Naive thymus-derived CD4-positive, alpha-beta T cell (primary cell): Measurements from ENCODE around the gene RGL4. TPM values are rescaled to one million over a fixed set of nuclear protein-coding genes. Genes with fewer than 3 reads are reported as not detected.
A peak's percentile ranks its signal among the peaks of the same experiment; 100 is the strongest.

Experiments used
- ATAC-seq: fragments of 150-1000 bp; cut with Tn5 transposase; 2 replicates; pipeline ENCODE4 v1.10.0; 2021; ENCODE audit warnings: mild to moderate bottlenecking, moderate library complexity
- CTCF ChIA-PET: fragments of 350-600 bp; sonication (Branson Sonifier 250); formaldehyde crosslinking; loops from one replicate; lab custom pipeline; 2021; ENCODE audit warnings: antibody characterized with exemption; lab: Charles Lee
- POLR2A ChIA-PET: fragments of 350-600 bp; sonication (Branson Sonifier 250); formaldehyde crosslinking; loops from one replicate; lab custom pipeline; 2021; ENCODE audit warnings: antibody characterized with exemption, inconsistent platforms; lab: Charles Lee
- DNase-seq, 9 donors: peaks; one replicate each; pipeline versions ENCODE4 v3.0.0 to v3.0.0-alpha.2; 2020 to 2022; ENCODE audit warnings: mixed read lengths in 1 of 9
- H3K27ac ChIP-seq: one replicate; pipeline ENCODE4 v1.7.0; 2013; ENCODE audit warnings: mild to moderate bottlenecking, low read depth, low read length, moderate library complexity
- H3K27me3 ChIP-seq, 2 donors: one replicate each; pipeline ENCODE4 v1.7.0; 2013; ENCODE audit warnings: low read length in 2 of 2, mild to moderate bottlenecking in 2 of 2, moderate library complexity in 2 of 2; ENCODE audit not compliant: control insufficient read depth in 2 of 2, insufficient read depth in 2 of 2
- H3K36me3 ChIP-seq, 3 experiments: 1 replicate in 2 of 3; 2 replicates in 1 of 3; pipeline ENCODE4 v1.7.0; 2013; ENCODE audit warnings: low read length in 3 of 3, mild to moderate bottlenecking in 3 of 3, moderate library complexity in 1 of 3; ENCODE audit not compliant: insufficient read depth in 3 of 3, control insufficient read depth in 2 of 3
- H3K4me1 ChIP-seq, 2 donors: one replicate each; pipeline ENCODE4 v1.7.0; 2013; ENCODE audit warnings: low read length in 2 of 2, mild to moderate bottlenecking in 2 of 2, moderate library complexity in 1 of 2; ENCODE audit not compliant: control insufficient read depth in 2 of 2, insufficient read depth in 2 of 2
- H3K4me3 ChIP-seq: 2 replicates; pipeline ENCODE4 v1.7.0; 2013; ENCODE audit warnings: mild to moderate bottlenecking, low read length
- H3K9me3 ChIP-seq, 3 experiments: 1 replicate in 2 of 3; 2 replicates in 1 of 3; pipeline ENCODE4 v1.7.0; 2013; ENCODE audit warnings: low read length in 3 of 3; ENCODE audit not compliant: control insufficient read depth in 2 of 3
- H3K27ac Mint-ChIP-seq, 9 donors: one replicate each; pipeline ENCODE4 v1.8.0; 2020 to 2022; ENCODE audit warnings: mixed read lengths in 9 of 9, mild to moderate bottlenecking in 8 of 9, moderate library complexity in 5 of 9, inconsistent platforms in 2 of 9
- H3K27me3 Mint-ChIP-seq, 5 donors: one replicate each; pipeline ENCODE4 v1.8.0; 2021 to 2022; ENCODE audit warnings: mixed read lengths in 5 of 5, mild to moderate bottlenecking in 1 of 5
- H3K36me3 Mint-ChIP-seq, 5 donors: one replicate each; pipeline ENCODE4 v1.8.0; 2020 to 2022; ENCODE audit warnings: mixed read lengths in 5 of 5, mild to moderate bottlenecking in 3 of 5, inconsistent platforms in 1 of 5
- H3K4me1 Mint-ChIP-seq, 7 donors: one replicate each; pipeline ENCODE4 v1.8.0; 2020 to 2022; ENCODE audit warnings: mixed read lengths in 7 of 7, mild to moderate bottlenecking in 3 of 7, inconsistent platforms in 1 of 7
- H3K4me3 Mint-ChIP-seq, 10 donors: one replicate each; pipeline ENCODE4 v1.8.0; 2020 to 2022; ENCODE audit warnings: mild to moderate bottlenecking in 10 of 10, mixed read lengths in 10 of 10, moderate library complexity in 6 of 10, inconsistent platforms in 2 of 10
- H3K9me3 Mint-ChIP-seq, 11 donors: one replicate each; pipeline ENCODE4 v1.8.0; 2020 to 2022; ENCODE audit warnings: mixed read lengths in 11 of 11, mild to moderate bottlenecking in 4 of 11, inconsistent platforms in 1 of 11, moderate library complexity in 1 of 11
- intact Hi-C, 2 donors: fragments of 100-400 bp; cut with micrococcal nuclease; formaldehyde crosslinking; loops; one replicate each; pipeline ENCODE4 v1.15.1; 2023
- polyA plus RNA-seq, 2 donors: library from polyadenylated mRNA; unstranded; fragments of 300-500 nt; fragmentation: Illumina TruSeq; gene quantifications; one replicate each; pipeline ENCODE4 v1.2.3, GENCODE V29; 2021
- total RNA-seq, 6 experiments: library from RNA in 5 of 6; stranded (reverse) in 5 of 6; gene quantifications; 1 replicate in 5 of 6; 2 replicates in 1 of 6; pipeline ENCODE4 v1.2.3 and lab custom pipeline; 2021 to 2026

The RGL4 gene
- total and polyA plus RNA-seq, 7 experiments from 2014 or later = 13.8 to 95.0 (median 23.4) TPM

DNA sequence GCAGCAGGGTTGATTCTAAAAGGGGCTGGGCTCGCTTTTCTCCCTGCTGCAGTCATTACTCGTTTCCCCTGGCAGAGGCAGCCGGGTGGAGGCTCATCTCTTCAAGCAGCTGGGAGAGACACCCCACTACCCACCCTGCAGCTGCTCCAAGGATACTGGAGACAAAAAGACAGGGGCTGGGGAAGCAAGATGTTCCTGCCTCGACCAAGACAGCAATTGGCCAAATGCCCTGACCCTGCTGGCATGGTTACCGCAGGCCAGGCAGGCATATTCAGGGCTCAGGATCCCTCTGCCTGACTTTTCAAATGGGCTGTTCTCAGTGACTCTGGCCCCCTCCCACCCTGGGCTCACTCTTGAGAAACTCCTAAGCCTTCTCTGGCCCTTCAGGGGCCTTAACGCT, 6.8 kb upstream of the RGL4 start:
- Mint-ChIP-seq H3K4me3 (no peak overlapping the region), H3K27ac (no peak overlapping the region), H3K36me3 (peaks cover 0 to 36% (median 13%) of the 10 kb centered on the region in 5 donors), H3K9me3 (peaks cover 0 to 3% (median 0%) of the 10 kb centered on the region in 11 donors), H3K27me3 (no peaks in the 10 kb centered on the region), H3K4me1 (peaks cover 0 to 16% (median 6%) of the 10 kb centered on the region in 7 donors)
- ChIA-PET CTCF (no interaction called here), POLR2A (interaction anchor here (1.4 to 1.5 kb wide), 2 partner anchors 11 to 12 kb away, joined by 3 to 4 read pairs; no protein-coding TSS in a partner anchor)
- Histone ChIP-seq H3K9me3 (no peaks in the 10 kb centered on the region), H3K4me3 (no peak overlapping the region), H3K36me3 (peaks cover 0 to 15% (median 0%) of the 10 kb centered on the region in 3 experiments), H3K27me3 (no peaks in the 10 kb centered on the region), H3K4me1 (no peaks in the 10 kb centered on the region), H3K27ac (no peak overlapping the region)
- intact Hi-C loops = no loop called here
- DNase-seq = no peak
- ATAC-seq = no peak

GRCh38 chr22:23684561-23685031, 6.2 kb upstream of the RGL4 start:
- peaks cover 0 to 3% (median 0%) of the 10 kb centered on the region in 11 donors for H3K9me3 Mint-ChIP-seq
- no peak overlapping the region for H3K4me3 ChIP-seq
- peak overlapping the region in 1 of 9 donors; percentile 36 for H3K27ac Mint-ChIP-seq
- H3K9me3 ChIP-seq = no peaks in the 10 kb centered on the region
- DNase-seq (no peak), ATAC-seq (no peak)
- no peak overlapping the region for H3K4me3 Mint-ChIP-seq
- H3K27me3 Mint-ChIP-seq = no peaks in the 10 kb centered on the region
- peaks cover 0 to 13% (median 6%) of the 10 kb centered on the region in 7 donors for H3K4me1 Mint-ChIP-seq
- H3K36me3 Mint-ChIP-seq = peaks cover 0 to 37% (median 13%) of the 10 kb centered on the region in 5 donors
- no peak overlapping the region for H3K27ac ChIP-seq
- ChIA-PET CTCF (no interaction called here), POLR2A (interaction anchor here (1.4 to 1.5 kb wide), 2 partner anchors 10 to 12 kb away, joined by 3 to 4 read pairs; no protein-coding TSS in a partner anchor)
- no peaks in the 10 kb centered on the region for H3K27me3 ChIP-seq
- peaks cover 0 to 20% (median 0%) of the 10 kb centered on the region in 3 experiments for H3K36me3 ChIP-seq
- intact Hi-C loops = no loop called here
- H3K4me1 ChIP-seq = no peaks in the 10 kb centered on the region

- intact Hi-C loops = no loop called here
- ChIA-PET CTCF (no interaction called here), POLR2A (interaction anchor here (1.4 kb wide), 1 partner anchor 11 kb away, joined by 4 read pairs; no protein-coding TSS in a partner anchor)
- peak overlapping the region in 2 of 9 donors; percentile 32 to 59 for H3K27ac Mint-ChIP-seq
- peaks cover 0 to 36% (median 12%) of the 10 kb centered on the region in 5 donors for H3K36me3 Mint-ChIP-seq
- ATAC-seq = no peak
- Histone ChIP-seq H3K4me1 (no peaks in the 10 kb centered on the region), H3K27ac (no peak overlapping the region), H3K27me3 (no peaks in the 10 kb centered on the region), H3K4me3 (no peak overlapping the region), H3K36me3 (peaks cover 0 to 26% (median 0%) of the 10 kb centered on the region in 3 experiments), H3K9me3 (no peaks in the 10 kb centered on the region)
- peaks cover 0 to 3% (median 0%) of the 10 kb centered on the region in 11 donors for H3K9me3 Mint-ChIP-seq
- H3K4me3 Mint-ChIP-seq = no peak overlapping the region
- H3K4me1 Mint-ChIP-seq = peaks cover 0 to 13% (median 6%) of the 10 kb centered on the region in 7 donors
- H3K27me3 Mint-ChIP-seq = no peaks in the 10 kb centered on the region
- no peak for DNase-seq
Observed at GRCh38 chr22:23685205-23685784, 5.5 kb upstream of the RGL4 start.

DNA sequence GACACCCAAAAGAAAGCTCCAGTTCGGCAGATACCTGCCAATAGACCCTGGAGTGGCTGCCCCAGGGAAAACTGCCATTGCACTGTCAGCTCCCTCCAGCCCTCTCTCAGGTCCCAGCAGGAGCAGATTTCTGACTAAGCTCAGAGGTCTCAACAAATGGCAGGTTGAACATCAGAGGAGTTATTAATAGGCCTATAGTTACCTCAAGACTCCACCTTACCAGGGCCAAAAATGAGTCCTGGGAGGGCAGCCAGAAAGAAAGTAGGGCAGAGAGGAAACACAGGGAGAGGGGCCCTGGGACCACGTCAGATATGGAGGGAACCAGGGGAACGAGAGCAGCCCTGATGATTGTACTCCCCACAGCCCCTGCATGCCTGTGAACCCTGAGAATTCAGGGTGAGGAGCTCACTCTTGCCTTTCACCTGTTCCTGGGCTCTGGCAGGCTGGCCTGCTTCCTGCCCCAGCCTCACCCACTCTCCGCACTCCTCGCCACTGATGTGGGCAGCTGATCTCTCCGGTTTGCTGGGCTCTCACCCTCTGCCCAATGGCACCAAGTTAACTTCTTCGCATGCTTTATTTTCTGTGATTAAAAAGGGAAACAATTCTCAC, 4.3 kb upstream of the RGL4 start:
- Histone ChIP-seq H3K4me1 (no peaks in the 10 kb centered on the region), H3K36me3 (peaks cover 0 to 18% (median 0%) of the 10 kb centered on the region in 3 experiments), H3K4me3 (no peak overlapping the region), H3K9me3 (no peaks in the 10 kb centered on the region), H3K27me3 (no peaks in the 10 kb centered on the region), H3K27ac (no peak overlapping the region)
- DNase-seq = no peak
- H3K27me3 Mint-ChIP-seq = no peaks in the 10 kb centered on the region
- POLR2A ChIA-PET = no interaction called here
- H3K9me3 Mint-ChIP-seq = peaks cover 0 to 3% (median 0%) of the 10 kb centered on the region in 11 donors
- H3K4me1 Mint-ChIP-seq = peaks cover 0 to 18% (median 6%) of the 10 kb centered on the region in 7 donors
- CTCF ChIA-PET = no interaction called here
- H3K27ac Mint-ChIP-seq = peak overlapping the region in 3 of 9 donors; percentile 18 to 70 (median 59)
- no peak overlapping the region for H3K4me3 Mint-ChIP-seq
- ATAC-seq = no peak
- H3K36me3 Mint-ChIP-seq = peaks cover 0 to 37% (median 9%) of the 10 kb centered on the region in 5 donors
- intact Hi-C loops = no loop called here

- no peaks in the 10 kb centered on the region for H3K27me3 Mint-ChIP-seq
- Histone ChIP-seq H3K4me3 (no peak overlapping the region), H3K9me3 (no peaks in the 10 kb centered on the region), H3K27me3 (no peaks in the 10 kb centered on the region), H3K27ac (no peak overlapping the region), H3K4me1 (no peaks in the 10 kb centered on the region), H3K36me3 (peaks cover 0 to 15% (median 0%) of the 10 kb centered on the region in 3 experiments)
- peaks cover 0 to 30% (median 5%) of the 10 kb centered on the region in 5 donors for H3K36me3 Mint-ChIP-seq
- intact Hi-C loops = no loop called here
- ChIA-PET CTCF (no interaction called here), POLR2A (no interaction called here)
- H3K4me3 Mint-ChIP-seq = no peak overlapping the region
- peaks cover 5 to 18% (median 10%) of the 10 kb centered on the region in 7 donors for H3K4me1 Mint-ChIP-seq
- no peak for DNase-seq
- H3K9me3 Mint-ChIP-seq = peaks cover 0 to 3% (median 0%) of the 10 kb centered on the region in 11 donors
- no peak for ATAC-seq
- H3K27ac Mint-ChIP-seq = peak overlapping the region in 1 of 9 donors; percentile 4
Observed at GRCh38 chr22:23688121-23688520, 2.7 kb upstream of the RGL4 start.

DNA sequence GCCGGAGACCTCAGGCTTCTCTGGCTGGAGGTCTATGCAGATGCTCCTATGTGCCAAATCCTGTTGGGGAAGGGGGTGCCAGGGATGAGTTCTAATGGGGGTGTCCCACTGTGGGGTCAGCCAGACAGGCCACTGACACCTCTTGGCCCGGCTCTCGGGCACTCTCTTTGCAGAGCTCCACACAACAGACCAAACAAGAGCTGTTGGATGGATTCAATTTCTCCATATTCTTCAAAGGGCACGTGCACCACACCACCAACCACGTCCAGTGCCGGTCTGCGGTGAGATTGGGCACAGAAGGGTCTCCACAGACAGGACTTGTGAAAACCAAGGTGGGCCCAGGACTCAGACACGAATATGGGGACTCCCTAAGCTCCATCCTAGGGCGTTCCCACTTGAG, 2.2 kb upstream of the RGL4 start:
- Histone ChIP-seq H3K9me3 (no peaks in the 10 kb centered on the region), H3K36me3 (peaks cover 0 to 15% (median 0%) of the 10 kb centered on the region in 3 experiments), H3K27ac (no peak overlapping the region), H3K4me3 (no peak overlapping the region), H3K27me3 (no peaks in the 10 kb centered on the region), H3K4me1 (no peaks in the 10 kb centered on the region)
- Mint-ChIP-seq H3K9me3 (peaks cover 0 to 3% (median 0%) of the 10 kb centered on the region in 11 donors), H3K4me3 (no peak overlapping the region), H3K36me3 (peaks cover 0 to 27% (median 6%) of the 10 kb centered on the region in 5 donors), H3K27ac (no peak overlapping the region), H3K4me1 (peaks cover 5 to 18% (median 11%) of the 10 kb centered on the region in 7 donors), H3K27me3 (no peaks in the 10 kb centered on the region)
- intact Hi-C loops = no loop called here
- ATAC-seq = no peak
- POLR2A ChIA-PET = no interaction called here
- CTCF ChIA-PET = no interaction called here
- no peak for DNase-seq
